Endothelial cell of umbilical vein (primary cell): ENCODE data around the gene SH3PXD2A. TPM values are rescaled to one million over a fixed set of nuclear protein-coding genes. Genes with fewer than 3 reads are reported as not detected.

ENCODE experiments used
- BruUV-seq: library from RNA; stranded (reverse); fragments of 400-500 nt; replicated peaks from 2 replicates; lab custom pipeline; 2021; lab: Mats Ljungman, UMichigan
- CTCF ChIA-PET: fragments of 300-600, 350-600 bp; sonication (Branson Sonifier 250); formaldehyde crosslinking; loops from one replicate; lab custom pipeline; 2021; ENCODE audit warnings: antibody characterized with exemption, inconsistent platforms; lab: Charles Lee
- POLR2A ChIA-PET: fragments of 300-600, 350-600 bp; sonication (Branson Sonifier 250); formaldehyde crosslinking; loops from one replicate; lab custom pipeline; 2021; ENCODE audit warnings: antibody characterized with exemption, inconsistent platforms; lab: Charles Lee
- DNase-seq: peaks from one replicate; pipeline ENCODE4 v3.0.0-alpha.2; 2011; ENCODE audit warnings: low read depth, low spot score
- FAIRE-seq: peaks from 2 replicates; lab custom pipeline; 2011; peaks lifted over from hg19 to GRCh38; lab: Jason Lieb, UNC
- H2AFZ ChIP-seq: 2 replicates; pipeline ENCODE4 v1.6.0; 2012; ENCODE audit warnings: low read depth, low read length, control low read depth, inconsistent platforms
- H3K27ac ChIP-seq: 2 replicates; pipeline ENCODE4 v1.5.1; 2011; ENCODE audit warnings: low read depth, mild to moderate bottlenecking, control low read depth, low read length, moderate library complexity; ENCODE audit not compliant: insufficient read depth
- H3K27me3 ChIP-seq, 2 experiments: 2 replicates each; pipeline versions ENCODE4 v1.6.0 to v1.6.1; 2011; ENCODE audit warnings: low read length in 2 of 2, mixed read lengths in 1 of 2; ENCODE audit not compliant: control insufficient read depth in 2 of 2, insufficient read depth in 2 of 2
- H3K36me3 ChIP-seq, 2 experiments: 2 replicates in 1 of 2; 3 replicates in 1 of 2; pipeline ENCODE4 v1.5.1; 2011; ENCODE audit warnings: low read length in 2 of 2, mild to moderate bottlenecking in 1 of 2, moderate library complexity in 1 of 2; ENCODE audit not compliant: control insufficient read depth in 2 of 2, insufficient read depth in 2 of 2; ENCODE audit errors: extremely low read depth in 1 of 2
- H3K4me1 ChIP-seq: 3 replicates; pipeline ENCODE4 v1.5.1; 2011; ENCODE audit warnings: mild to moderate bottlenecking, low read length; ENCODE audit not compliant: control insufficient read depth, insufficient read depth; ENCODE audit errors: extremely low read depth
- H3K4me2 ChIP-seq: 2 replicates; pipeline ENCODE4 v1.6.1; 2011; ENCODE audit warnings: low read length, control low read depth, mixed read lengths; ENCODE audit not compliant: insufficient read depth
- H3K4me3 ChIP-seq, 3 experiments: fragments of 200-600 bp in 1 of 3; sonication (generic), shearing (Covaris generic) in 1 of 3; replicated peaks in 1 of 3; 2 replicates each; pipeline ENCODE4 v1.5.1; 2011 to 2016; ENCODE audit warnings: control low read depth in 3 of 3, low read length in 3 of 3, mild to moderate bottlenecking in 2 of 3, inconsistent platforms in 1 of 3, low read depth in 1 of 3, moderate library complexity in 1 of 3; ENCODE audit not compliant: insufficient read depth in 1 of 3
- H3K79me2 ChIP-seq: 2 replicates; pipeline ENCODE4 v1.6.0; 2012; ENCODE audit warnings: low read length, inconsistent platforms; ENCODE audit not compliant: control insufficient read depth, insufficient read depth
- H3K9ac ChIP-seq: replicated peaks from 2 replicates; pipeline ENCODE3; 2011; ENCODE audit warnings: low read length, control low read depth; ENCODE audit not compliant: insufficient read depth; ENCODE audit errors: extremely low read depth
- H3K9me1 ChIP-seq: replicated peaks from 3 replicates; pipeline ENCODE4 v1.6.0; 2011; ENCODE audit warnings: mild to moderate bottlenecking, low read length; ENCODE audit not compliant: control insufficient read depth, insufficient read depth; ENCODE audit errors: extremely low read depth
- H3K9me3 ChIP-seq: replicated peaks from 2 replicates; pipeline ENCODE4 v1.5.1; 2012; ENCODE audit warnings: low read length, inconsistent platforms; ENCODE audit not compliant: control insufficient read depth, insufficient read depth
- H4K20me1 ChIP-seq: replicated peaks from 2 replicates; pipeline ENCODE3; 2011; ENCODE audit warnings: mild to moderate bottlenecking, low read length; ENCODE audit not compliant: control insufficient read depth, insufficient read depth; ENCODE audit errors: extremely low read depth
- CTCF ChIP-seq, 2 donors: IDR thresholded peaks; 1 replicate in 1 of 2; 2 replicates in 1 of 2; pipeline ENCODE4 v1.5.1; 2011; ENCODE audit warnings: low read length in 2 of 2, mild to moderate bottlenecking in 2 of 2, moderate library complexity in 2 of 2, control low read depth in 1 of 2, inconsistent platforms in 1 of 2, low read depth in 1 of 2; ENCODE audit not compliant: insufficient read depth in 1 of 2; ENCODE audit errors: extremely low read depth in 1 of 2
- EZH2 ChIP-seq: IDR thresholded peaks from 2 replicates; pipeline ENCODE4 v1.6.1; 2012; ENCODE audit warnings: borderline replicate concordance, low read depth, mild to moderate bottlenecking, moderate library complexity, low read length, inconsistent platforms; ENCODE audit not compliant: severe bottlenecking
- FOS ChIP-seq: IDR thresholded peaks from 2 replicates; pipeline ENCODE4 v1.6.1; 2011; ENCODE audit warnings: mild to moderate bottlenecking, low read length, moderate library complexity, borderline replicate concordance; ENCODE audit not compliant: insufficient read depth
- GATA2 ChIP-seq: IDR thresholded peaks from 2 replicates; pipeline ENCODE4 v1.7.0; 2011; ENCODE audit warnings: low read depth, mild to moderate bottlenecking, moderate library complexity, mixed read lengths, low read length; ENCODE audit not compliant: insufficient read length, insufficient read depth
- JUN ChIP-seq: IDR thresholded peaks from 2 replicates; pipeline ENCODE4 v1.6.1; 2011; ENCODE audit warnings: borderline replicate concordance, low read depth; ENCODE audit not compliant: insufficient read length, insufficient read depth
- MAX ChIP-seq: IDR thresholded peaks from 2 replicates; pipeline ENCODE4 v1.6.1; 2011; ENCODE audit not compliant: insufficient read depth, insufficient read length
- MYC ChIP-seq: IDR thresholded peaks from one replicate; pipeline ENCODE4 v1.6.1; 2011; ENCODE audit warnings: mild to moderate bottlenecking, low read depth, low read length
- POLR2A ChIP-seq: IDR thresholded peaks from 2 replicates; pipeline ENCODE4 v1.6.1; 2012; ENCODE audit warnings: low read depth, mild to moderate bottlenecking, control low read depth, low read length
- POLR2AphosphoS5 ChIP-seq: IDR thresholded peaks from 2 replicates; pipeline ENCODE4 v1.6.1; 2012; ENCODE audit warnings: low read depth, mild to moderate bottlenecking, control low read depth, low read length, moderate library complexity; ENCODE audit not compliant: insufficient read depth
- dilution Hi-C: fragments of 300-500 bp; cut with MboI; formaldehyde crosslinking; loops from one replicate; pipeline ENCODE4 v1.15.0; 2019; ENCODE audit warnings: low sequenced_read_pairs; ENCODE audit not compliant: extremely low pct_ligation_motif_present
- intact Hi-C: fragments of 100-400 bp; cut with micrococcal nuclease; formaldehyde crosslinking; loops from one replicate; pipeline ENCODE4 v1.10.0; 2022
- polyA plus RNA-seq, 4 experiments: library from polyadenylated mRNA; depleted of rRNA in 3 of 4; stranded (reverse) in 3 of 4; unstranded in 1 of 4; fragments of >200 nt; gene quantifications; 2 replicates each; pipeline versions ENCODE4 v1.2.1 to v1.2.3, GENCODE V29; 2011 to 2012; ENCODE audit warnings: missing spikeins in 1 of 4
- total RNA-seq: library from RNA; stranded (reverse); gene quantifications from 2 replicates; pipeline ENCODE4 v1.2.3, GENCODE V29; 2021

The SH3PXD2A gene
- total and polyA plus RNA-seq, 2 donors (not counting 3 experiments of a cell fraction or from before 2014, with no cell fraction given), result 1.4 to 5.1 TPM

GRCh38 chr10:103700436-103700715 is 155.0 kb downstream of the SH3PXD2A start:
- no TSS peak for BruUV-seq
- H3K27me3 ChIP-seq, result no peaks in the 10 kb centered on the region
- H4K20me1 ChIP-seq, result no peaks in the 10 kb centered on the region
- H2AFZ ChIP-seq, result no peak overlapping the region
- no peak overlapping the region for H3K4me3 ChIP-seq
- no peak overlapping the region for H3K27ac ChIP-seq
- H3K9me1 ChIP-seq, result no peaks in the 10 kb centered on the region
- DNase-seq (no peak), FAIRE-seq (no peak)
- POLR2A ChIA-PET, result no interaction called here
- no peaks in the 10 kb centered on the region for H3K36me3 ChIP-seq
- dilution Hi-C loops, result loop anchor here (25.0 kb wide), 1 partner anchor 162 kb away; the partner anchor contains the start of gene SH3PXD2A
- H3K79me2 ChIP-seq, result no peaks in the 10 kb centered on the region
- no peak overlapping the region for H3K4me2 ChIP-seq
- intact Hi-C loops, result no loop called here
- peaks cover 20% of the 10 kb centered on the region for H3K4me1 ChIP-seq
- TF ChIP-seq GATA2 (no peak), MAX (no peak), EZH2 (no peak), MYC (no peak), FOS (no peak), JUN (no peak), POLR2AphosphoS5 (no peak), POLR2A (no peak), CTCF (IDR thresholded peaks at IDR 0.05; ENCODE audit: extremely low read depth in 1 of 2, insufficient read depth in 1 of 2, low read depth in 1 of 2, low read length in 2 of 2) (no peak)
- CTCF ChIA-PET, result no interaction called here
- H3K9me3 ChIP-seq, result no peaks in the 10 kb centered on the region
- no peak overlapping the region for H3K9ac ChIP-seq
